Ishikawa (cell line): ENCODE measurements around the gene DCBLD2.

Source experiments
- CEBPB ChIP-seq: IDR thresholded peaks from 2 replicates; pipeline ENCODE4 v1.6.1; 2012
- CREB1 ChIP-seq: IDR thresholded peaks from 2 replicates; pipeline ENCODE4 v1.6.1; 2012; ENCODE audit warnings: low read depth
- EGR1 ChIP-seq: IDR thresholded peaks from 2 replicates; pipeline ENCODE4 v1.6.1; 2012
- EP300 ChIP-seq: IDR thresholded peaks from 2 replicates; pipeline ENCODE4 v1.6.1; 2012; ENCODE audit warnings: borderline replicate concordance
- FOXM1 ChIP-seq: IDR thresholded peaks from 2 replicates; pipeline ENCODE4 v1.6.1; 2012; ENCODE audit warnings: low read depth, borderline replicate concordance
- MAX ChIP-seq: IDR thresholded peaks from 2 replicates; pipeline ENCODE4 v1.6.1; 2012
- NFIC ChIP-seq: IDR thresholded peaks from 2 replicates; pipeline ENCODE4 v1.6.1; 2012
- RAD21 ChIP-seq: IDR thresholded peaks from 2 replicates; pipeline ENCODE4 v1.6.1; 2012; ENCODE audit warnings: low read depth
- REST ChIP-seq: IDR thresholded peaks from 2 replicates; pipeline ENCODE4 v1.6.1; 2012; ENCODE audit warnings: low read depth, mild to moderate bottlenecking
- TAF1 ChIP-seq: IDR thresholded peaks from 2 replicates; pipeline ENCODE4 v1.6.1; 2012; ENCODE audit warnings: low read depth, mild to moderate bottlenecking
- TCF12 ChIP-seq: IDR thresholded peaks from 2 replicates; pipeline ENCODE4 v1.6.1; 2012; ENCODE audit warnings: low read depth
- TEAD4 ChIP-seq: IDR thresholded peaks from 2 replicates; pipeline ENCODE4 v1.6.1; 2012
- USF1 ChIP-seq: IDR thresholded peaks from 2 replicates; pipeline ENCODE4 v1.6.1; 2012
- YY1 ChIP-seq: IDR thresholded peaks from 2 replicates; pipeline ENCODE4 v1.6.1; 2012; ENCODE audit warnings: low read depth

GRCh38 chr3:98897701-98898100 lies 3.8 kb downstream of the DCBLD2 start:
- TF ChIP-seq TEAD4 (no peak), RAD21 (no peak), EP300 (no peak), MAX (no peak), EGR1 (no peak), CREB1 (no peak), TAF1 (no peak), USF1 (no peak), CEBPB (no peak), REST (no peak), YY1 (no peak), FOXM1 (no peak), TCF12 (no peak), NFIC (no peak)
